ENCODE measurements around the gene LIMA1.
"Not testable (repeated sequence)": the region's sequence is repeated elsewhere in the genome, so short reads cannot be mapped to it uniquely, and the experiment has no call there.

Gene LIMA1

DNA sequence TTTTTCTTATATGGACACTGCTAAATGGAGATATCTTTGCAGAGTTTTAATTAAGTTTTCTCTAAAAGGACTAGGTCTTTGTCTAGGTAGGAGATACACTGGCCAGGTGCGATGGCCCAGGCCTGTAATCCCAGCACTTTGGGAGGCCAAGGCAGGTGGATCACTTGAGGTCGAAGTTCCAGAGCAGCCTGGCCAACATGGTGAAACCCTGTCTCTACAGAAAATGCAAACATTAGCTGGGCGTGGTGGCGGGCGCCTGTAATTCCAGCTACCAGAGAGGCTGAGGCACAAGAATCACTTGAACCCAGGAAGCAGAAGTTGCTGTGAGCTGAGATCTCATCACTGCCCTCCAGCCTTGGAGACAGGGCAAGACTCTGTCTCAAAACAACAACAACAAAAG lies 99.1 kb downstream of the LIMA1 start:
- DNase-seq, result no peak

DNA sequence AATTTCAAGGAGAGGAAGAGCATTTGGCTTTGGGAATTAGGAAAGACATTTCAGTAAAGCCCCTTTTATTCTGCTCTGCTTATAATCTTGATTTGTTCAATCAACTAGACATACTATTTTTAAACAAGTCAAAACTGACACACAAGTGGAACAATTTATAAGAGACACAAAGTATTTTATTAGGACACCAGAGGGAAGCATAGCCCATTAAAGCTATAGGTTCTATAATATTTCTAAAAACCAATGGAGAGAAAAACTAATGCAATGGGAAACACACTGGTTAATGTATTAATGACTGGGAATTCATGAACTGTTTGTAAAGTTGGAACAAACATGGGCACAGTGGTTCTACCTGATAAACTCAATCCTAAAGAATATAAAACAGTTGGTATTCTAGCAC lies 100.9 kb downstream of the LIMA1 start:
- DNase-seq, result no peak

DNA sequence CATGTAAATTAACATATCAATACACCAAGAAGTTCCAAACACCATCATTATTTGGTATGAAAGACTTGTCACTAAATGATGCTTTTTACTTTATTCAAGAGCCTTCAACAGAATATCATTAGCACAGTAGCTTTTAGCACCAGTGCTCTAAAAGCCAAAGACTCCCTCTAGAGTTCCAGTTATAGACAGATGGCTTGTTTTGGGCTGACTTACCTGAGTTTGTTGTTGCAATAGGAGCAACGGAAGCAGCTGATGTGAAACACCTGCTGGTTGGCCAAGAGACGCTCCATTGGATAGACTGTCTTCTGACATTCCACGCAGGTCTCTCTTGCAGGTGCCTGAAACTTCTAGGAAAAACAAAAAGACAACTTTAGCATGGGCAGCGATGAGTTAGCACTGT lies 101.6 kb downstream of the LIMA1 start:
- DNase-seq, result no peak

DNA sequence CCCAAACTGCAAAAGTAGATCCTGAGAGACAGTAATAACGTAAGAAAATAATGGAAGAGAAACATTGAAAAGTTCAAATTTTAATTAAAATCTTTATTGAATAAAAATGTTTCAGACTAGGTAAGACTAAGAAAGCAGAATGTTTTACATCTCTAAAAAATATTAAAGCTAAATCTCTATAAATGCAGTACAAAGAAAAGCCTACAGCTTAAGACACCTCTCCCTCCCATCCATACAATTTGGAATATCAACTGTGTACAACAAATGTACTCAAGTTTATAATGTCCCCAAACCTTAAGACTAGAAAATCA lies 107.6 kb downstream of the LIMA1 start:
- DNase-seq, result no peak

DNA sequence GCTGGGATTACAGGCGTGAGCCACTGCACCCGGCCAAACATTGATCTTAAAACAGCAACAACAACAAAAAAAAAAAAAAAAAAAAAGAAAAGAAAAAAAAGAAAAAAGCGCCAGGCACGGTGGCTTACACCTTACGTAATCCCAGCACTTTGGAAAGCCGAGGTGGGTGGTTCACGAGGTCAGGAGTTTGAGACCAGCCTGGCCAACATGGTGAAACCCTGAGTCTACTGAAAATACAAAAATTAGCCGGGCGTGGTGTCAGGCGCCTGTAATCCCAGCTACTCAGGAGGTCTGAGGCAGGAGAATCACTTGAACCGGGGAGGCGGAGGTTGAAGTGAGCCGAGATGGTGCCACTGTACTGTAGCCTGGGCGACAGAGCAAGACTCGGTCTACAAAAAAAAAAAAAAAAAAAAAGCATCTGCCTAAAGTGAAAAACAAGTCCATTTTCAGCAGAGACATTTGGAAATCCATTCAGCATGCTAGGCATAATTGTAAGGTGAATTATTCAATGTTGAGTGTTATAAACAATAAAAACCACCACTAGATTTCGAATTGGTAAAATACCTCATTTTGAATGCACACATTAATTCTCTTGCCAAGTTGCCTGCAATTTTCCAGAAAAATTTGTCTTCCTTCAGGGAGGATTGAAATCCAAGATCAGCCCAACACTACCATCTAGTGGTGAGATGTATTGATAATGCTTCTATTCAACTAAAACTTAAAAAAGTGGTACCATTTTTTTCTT lies 108.2 kb downstream of the LIMA1 start:
- no peak for DNase-seq

DNA sequence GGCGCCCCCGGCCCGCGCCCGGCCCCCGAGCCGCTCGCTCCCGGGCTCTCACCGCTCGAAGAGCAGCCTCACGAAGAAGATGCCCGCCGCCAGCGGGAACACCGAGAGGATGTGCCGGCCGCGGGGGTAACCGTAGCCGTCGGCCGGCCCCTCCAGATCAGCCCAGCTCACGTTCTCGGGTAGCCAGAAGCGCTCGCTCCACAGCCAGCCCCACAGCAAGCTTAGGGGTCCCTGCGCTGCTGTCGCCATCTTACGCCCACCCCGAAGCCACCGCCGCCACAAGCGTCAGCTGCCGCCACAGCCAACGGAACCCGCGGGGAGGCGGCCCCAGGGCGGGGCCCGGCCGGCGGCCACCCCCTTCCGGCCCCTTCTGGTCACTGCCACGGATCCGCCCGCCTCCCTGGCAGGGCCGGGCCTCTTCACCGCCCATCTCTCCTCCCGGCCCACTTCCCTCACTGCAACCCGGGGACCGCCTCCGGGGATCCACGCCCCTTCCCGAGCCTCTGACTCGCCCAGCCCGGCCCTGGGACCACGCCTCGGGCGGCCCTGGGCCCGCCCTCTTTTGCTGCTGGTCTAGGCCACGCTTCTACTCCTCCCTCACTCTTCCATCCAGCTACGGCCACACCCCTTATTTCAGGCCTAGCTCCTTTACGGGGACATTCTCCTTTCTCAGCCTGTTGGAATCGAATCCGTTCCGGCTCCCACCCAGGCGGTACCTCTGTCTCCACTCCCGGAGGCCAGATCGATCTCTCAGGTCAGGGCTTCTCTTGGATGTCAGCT lies 116.1 kb downstream of the LIMA1 start, which contains the start of gene CERS5:
CERS5 (minus strand) TSS at position 321 of the 780 bp plus-strand sequence; CDS start at position 249, 72 bp downstream.
- DNase-seq, result peak; percentile 94

DNA sequence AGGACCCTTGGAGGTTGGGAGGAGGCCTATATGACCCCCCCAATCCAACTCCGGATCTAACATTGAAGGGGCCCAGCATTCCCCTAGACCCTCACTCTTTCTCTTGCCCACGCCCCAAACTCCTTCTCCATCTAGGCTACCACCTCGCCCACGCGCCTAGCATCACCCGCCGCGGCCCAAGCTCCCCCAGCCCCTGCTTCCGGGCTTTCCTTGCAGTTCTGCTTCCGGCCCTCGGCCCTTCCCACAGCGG lies 116.6 kb downstream of the LIMA1 start:
- peak; percentile 57 for DNase-seq

DNA sequence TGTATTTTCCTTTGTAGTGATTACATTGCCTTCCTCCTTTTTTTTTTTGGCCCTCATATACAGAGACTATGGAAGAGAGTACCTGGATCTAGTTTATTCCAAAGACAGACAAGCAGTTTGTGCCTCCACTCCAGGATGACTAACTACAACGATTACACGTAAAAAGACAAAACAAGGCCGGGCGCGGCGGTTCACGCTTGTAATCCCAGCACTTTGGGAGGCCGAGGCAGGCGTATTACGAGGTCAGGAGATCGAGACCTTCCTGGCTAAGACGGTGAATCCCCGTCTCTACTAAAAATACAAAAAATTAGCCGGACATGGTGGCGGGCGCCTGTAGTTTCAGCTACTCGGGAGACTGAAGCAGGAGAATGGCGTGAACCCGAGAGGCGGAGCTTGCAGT lies 118.4 kb downstream of the LIMA1 start:
- DNase-seq, result no peak

DNA sequence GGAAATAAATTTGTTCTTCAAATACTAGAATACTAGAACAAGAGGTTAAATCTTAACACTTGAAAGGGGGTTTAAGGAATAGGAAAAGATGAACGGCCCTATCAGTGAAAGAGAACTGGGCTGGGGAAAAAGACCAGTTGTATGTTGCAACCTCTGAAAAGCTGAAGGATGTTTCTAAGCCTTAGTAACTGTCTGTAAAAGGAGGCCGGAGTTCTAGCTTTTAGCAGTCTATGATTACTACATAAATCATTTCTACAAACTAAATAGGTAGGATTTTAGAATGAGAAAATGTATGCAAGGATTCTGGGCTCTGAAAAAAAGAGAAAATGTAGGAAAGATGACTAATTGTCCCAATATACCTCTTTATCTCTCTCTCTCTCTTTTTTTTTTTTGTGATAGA lies 121.1 kb downstream of the LIMA1 start:
- no peak for DNase-seq

DNA sequence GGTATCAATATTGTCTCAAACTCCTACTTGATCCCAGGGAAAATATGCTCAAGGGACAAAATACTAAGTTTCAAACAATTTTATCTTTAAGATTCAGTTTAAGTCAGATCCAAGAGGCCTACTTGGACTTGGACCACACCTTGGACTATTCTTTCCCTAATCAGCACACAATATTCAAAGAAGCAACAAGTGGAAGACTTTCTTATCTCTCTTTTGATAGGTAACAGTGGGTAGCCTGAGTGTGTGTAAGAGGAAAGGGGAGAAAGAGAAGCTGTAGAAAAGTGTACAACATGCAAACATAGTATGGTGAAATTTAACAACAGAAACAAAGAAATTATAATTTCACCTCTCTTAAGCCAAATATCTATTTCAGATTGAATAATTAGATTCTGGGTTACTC lies 122.7 kb downstream of the LIMA1 start:
- no peak for DNase-seq

DNA sequence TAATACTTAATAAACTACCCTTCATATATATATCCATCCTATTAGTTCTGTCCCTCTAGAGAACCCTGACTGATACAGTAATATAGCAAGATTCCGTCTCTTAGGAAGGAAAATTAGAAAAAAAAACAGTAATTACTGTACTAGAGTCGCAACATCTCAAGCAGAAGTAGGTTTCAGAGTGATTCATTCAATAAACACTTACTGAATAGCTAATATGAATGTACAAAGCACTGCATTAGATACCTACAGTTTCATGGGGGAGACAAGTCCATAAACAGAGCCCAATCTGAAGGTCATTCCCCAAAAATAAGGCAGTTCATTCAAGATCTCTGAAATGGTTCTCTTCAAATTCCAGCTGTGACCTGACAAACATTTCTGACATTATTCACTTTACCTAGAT lies 126.1 kb downstream of the LIMA1 start:
- no peak for DNase-seq

DNA sequence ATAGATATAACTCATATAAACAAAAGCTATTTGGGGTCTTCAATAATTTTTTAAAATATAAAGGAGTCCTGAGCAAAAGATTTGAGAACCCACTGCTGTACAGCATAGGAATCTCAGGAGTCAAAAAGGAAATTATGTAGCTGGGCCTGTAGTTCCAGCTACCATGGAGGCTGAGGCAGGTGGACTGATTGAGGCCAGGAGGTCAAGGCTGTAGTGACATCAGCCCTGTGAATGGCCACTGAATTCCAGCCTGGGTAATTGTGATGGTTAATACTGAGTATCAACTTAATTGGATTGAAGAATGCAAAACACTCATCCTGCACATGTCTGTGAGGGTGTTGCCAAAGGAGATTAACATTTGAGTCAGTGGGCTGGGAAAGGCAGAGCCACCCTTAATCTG lies 126.7 kb downstream of the LIMA1 start:
- DNase-seq, result no peak

DNA sequence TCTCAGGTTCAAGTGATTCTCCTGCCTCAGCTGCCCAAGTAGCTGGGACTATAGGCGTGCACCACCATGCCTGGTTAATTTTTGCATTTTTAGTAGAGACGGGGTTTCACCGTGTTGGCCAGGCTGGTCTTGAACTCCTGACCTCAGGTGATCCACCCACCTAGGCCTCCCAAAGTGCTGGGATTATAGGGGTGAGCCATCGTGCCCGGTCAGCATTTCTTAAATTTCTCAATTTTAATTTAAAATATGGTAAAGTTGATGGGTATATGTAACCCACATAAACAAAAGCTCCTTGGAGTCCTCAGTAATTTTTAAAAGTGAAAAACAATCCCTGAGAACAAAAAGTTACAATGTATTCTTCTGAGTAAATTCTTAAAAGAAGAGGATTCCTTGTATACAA lies 128.4 kb downstream of the LIMA1 start:
- not testable (repeated sequence) for DNase-seq

DNA sequence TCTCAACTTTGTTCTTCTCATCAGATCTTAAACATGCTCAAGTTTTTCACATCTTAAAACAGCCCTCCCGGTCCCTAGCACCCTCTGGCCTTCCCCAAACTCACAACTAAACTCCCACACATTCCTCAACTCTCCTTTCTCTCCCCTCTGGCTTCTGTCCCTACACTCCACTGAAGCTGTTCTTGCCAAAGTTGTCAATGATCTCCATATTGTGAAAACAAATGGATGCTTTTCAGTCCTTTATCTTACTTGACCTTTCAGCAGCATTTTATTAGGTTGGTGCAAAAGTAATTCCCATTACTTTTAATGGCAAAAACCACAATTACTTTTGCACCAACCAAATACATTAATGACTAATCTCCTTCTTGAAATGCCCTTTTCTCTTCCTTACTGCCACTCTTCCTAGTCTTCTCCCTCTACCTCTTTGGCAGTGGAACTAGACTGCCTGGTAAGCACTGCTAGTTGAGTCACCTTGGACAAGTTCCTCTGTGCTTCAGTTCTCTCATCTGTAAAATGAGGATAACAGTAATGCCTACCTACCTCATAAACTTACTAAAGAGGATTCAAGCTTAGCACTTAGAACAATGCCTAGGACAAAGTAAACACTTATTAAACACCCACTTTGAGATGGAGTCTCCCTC lies 132.2 kb downstream of the LIMA1 start:
- no peak for DNase-seq

DNA sequence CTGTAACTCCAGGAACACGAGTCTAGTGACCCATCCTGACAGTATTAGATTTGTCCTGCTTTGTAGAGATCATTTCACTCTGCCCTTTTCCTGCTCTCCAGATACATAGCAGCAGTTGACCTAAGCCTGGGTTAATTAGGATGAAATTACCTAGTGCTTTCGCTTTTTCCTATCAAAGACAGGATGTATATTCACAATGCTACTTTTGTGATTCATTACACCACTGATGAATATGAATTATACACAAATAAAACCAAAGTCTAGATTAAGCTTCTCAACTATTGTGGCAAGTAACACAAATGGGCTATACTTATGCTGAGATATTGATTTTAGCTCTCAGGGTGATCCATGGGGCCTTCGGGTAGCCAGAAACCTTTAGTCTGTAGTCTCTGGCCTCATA lies 134.0 kb downstream of the LIMA1 start:
- DNase-seq, result no peak

DNA sequence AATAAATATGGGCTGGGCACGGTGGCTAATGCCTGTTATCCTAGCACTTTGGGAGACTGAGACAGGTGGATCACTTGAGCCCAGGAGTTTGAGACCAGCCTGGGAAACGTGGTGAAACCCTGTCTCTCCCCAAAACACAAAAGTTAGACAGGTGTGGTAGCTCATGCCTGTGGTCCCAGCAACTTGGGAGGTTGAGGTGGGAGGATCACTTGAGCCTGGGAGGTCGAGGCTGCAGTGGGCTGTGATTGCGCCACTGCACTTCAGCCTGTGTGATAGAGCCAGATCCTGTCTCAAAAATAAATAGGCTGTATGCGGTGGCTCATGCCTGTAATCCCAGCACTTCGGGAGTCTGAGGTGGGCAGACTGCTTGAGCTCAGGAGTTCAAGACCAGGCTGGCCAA lies 135.3 kb downstream of the LIMA1 start:
- DNase-seq, result not testable (repeated sequence)

DNA sequence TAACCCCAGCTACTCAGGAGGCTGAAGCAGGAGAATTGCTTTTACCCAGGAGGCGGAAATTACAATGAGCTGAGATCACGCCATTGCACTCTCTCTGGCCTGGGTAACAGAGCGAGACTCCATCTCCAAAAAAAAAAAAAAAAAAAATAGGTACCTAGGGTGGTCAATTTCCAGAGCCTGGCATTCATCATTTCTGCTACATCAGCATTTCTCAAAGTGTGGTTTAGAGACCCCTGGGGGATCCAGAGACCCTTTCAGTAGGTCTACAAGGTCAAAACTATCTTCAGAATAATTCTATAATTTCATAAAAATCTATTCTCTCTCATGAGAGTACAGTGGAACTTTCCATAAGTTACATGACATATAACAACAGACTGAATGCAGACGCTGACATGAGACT lies 136.0 kb downstream of the LIMA1 start:
- no peak for DNase-seq

DNA sequence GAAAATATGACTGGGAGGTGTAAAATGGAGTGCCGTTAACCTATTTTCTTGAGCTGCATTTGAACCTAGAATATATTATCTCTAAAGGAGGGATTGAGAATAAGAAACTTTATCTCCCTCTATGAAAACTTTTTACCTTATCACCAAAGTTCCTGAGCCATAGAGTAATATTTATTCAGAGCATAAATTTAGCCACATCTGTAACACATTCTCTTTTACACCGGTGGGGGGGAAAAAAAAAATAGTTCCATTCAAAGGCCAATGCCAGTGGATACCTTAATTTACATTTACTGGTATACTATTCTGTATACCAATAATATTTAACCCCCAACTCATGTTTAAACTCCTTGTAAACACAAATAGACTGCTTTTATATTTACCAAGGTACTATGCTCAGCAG lies 137.9 kb downstream of the LIMA1 start:
- no peak for DNase-seq

DNA sequence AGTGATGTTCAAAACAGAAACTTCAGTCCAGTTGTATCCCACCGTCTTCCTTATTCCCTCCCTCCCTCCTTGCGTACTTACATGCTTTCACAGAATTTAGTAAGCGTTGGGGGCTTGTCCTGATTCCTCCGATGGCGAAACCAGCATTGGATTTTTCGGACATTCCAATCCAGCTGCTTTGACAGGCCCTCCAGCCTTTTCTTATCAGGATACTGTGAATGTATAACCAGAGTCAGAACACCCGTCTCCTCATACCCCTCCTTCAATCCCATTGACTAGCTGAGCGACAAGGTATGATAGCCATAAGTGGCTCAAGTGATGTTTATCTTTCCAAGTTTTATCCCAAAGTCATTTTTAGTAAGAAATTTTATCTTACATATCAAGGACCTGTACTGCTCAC lies 140.3 kb downstream of the LIMA1 start:
- DNase-seq, result no peak

DNA sequence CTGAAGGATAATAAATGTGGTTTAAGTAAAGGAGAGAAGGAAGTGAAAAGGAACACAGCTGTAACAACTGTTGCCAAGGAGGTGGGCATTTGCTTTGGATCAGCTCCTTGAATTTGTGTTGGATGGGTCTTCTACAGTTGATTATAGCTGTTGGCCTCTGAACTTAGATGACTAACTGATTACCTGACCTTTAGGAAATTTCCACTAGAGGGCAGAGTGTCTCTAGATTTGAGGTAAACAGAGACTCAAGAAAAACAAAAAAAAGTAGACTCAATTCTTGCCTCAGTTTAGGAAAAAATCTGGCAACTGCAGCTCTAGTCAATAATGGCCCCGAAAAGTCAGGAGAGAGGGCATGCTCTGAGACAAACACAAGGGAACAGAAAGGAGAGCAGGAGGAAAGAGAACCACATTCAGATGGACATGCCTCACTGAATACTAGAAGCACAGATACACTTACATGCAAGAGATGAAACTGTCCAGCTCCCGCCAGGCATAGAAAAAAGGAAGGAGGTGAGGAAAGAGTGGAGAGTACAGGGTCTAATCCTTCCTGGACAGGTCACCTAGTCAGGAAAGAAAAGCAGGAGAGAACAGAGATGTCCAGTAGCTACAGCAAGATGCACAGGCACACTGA lies 150.7 kb downstream of the LIMA1 start:
- no peak for DNase-seq

DNA sequence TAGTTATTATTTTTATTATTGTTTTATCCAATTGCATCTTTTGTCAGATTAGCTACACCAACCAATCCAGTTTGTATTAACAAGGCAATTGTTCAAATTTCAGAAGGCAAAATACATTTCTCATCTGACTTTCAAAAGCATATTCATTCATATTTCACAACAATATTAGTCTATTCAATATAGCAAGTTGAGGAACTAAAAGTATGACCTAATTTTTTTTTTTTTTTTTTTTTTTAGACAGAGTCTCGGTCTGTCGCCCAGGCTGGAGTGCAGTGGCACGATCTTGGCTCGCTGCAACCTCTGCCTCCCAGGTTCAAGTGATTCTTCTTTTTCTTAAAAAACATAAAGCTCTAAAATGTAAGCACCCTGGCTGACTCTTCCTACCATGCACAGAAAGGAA lies 154.0 kb downstream of the LIMA1 start:
- DNase-seq, result no peak

DNA sequence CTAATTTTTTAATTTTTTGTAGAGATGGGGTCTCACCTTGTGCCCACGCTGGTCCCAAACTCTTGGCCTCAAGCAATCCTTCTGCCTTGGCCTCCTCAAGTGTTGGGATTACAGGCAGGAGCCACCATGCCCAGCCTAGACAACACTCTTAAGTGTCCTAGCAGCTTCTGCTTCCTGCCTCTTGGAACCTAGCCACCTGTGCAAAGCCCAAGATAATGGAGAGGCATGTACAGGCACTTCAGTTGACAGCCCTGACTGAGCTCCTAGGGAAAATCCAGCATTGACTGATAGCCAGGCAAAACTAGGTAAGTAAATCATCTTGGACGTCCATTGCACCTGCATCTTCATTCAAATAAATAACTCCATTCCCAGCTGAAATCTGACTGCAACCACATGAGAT lies 155.8 kb downstream of the LIMA1 start:
- no peak for DNase-seq
